ENCODE results near the gene PCSK2.
A peak's percentile ranks its signal among the peaks of the same experiment; 100 is the strongest.

Gene PCSK2

DNA sequence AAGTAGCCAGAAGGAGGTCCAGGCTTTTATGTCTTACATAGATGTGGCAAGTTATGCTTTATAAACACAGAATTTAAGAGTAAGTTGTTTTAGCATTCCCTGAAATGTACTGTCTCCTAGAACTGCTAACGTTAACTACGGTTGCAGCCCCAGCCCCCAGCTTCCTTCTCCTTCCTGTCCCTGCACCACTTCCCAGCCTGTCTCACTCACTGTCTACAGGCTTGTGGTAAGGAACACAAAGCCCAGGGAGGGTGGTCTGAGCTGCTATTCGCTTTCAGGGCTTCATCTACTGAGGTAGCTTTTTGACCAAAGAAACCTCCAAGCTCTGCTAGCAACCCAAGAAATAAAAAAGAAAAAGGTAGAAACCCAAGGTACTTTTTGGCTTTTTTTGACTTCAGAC is 35.9 kb downstream of the PCSK2 start:
- FAIRE-seq, result no peak

DNA sequence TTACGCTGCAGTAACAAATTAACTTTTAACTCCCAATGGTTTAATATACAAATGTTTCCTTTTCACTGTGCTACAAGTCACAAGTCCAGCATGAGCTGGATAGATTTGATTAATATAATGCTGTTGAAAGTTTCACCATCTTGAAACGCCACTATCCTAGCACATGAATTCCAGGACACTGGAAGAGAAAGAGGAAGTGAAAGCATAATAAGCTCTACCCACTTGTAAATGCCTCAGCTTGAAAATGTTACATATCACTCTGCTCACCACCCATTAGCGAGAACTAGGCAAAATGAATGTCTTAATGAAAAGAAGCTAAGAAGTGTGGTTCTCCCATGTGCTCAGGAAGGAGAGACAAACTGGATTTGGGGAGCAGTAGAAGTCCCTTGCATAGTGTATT is 46.9 kb downstream of the PCSK2 start:
- FAIRE-seq, result no peak

DNA sequence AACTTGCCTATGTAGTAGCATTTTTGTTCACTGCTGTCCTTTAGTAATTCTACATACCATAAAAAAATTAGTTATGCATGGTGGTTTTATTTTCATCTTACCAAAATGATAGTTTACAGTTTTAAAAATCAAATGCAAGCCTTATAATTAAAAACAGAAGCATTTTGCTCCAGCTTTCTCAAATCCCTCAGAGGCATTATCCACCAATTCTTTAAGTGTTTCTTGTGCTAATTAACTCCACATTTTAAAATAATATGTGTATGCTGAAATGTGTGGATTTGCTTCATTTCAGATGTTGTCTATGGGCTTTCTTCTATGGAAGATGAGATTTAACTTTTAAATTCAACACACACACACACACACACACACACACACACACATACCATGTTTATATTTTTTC is 49.3 kb downstream of the PCSK2 start:
- FAIRE-seq, result no peak

DNA sequence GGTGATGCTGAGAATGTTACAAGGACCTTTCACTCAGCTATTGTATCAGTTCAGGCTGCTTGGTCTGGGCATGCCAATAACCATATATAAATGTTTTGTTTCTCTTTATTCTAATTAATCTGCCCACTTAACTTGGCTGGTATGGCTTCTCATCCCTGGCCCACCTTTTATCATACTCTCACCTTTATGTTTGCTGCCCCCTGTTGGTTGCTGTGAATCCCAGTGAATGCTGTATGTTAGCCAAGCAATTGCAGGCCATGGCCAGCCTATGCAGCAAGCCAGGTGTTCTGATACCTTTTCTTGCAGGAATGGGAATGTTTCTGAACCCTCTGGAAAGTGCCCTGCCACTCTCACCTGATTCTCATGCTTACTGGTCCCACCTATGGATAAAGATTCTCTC is 54.6 kb downstream of the PCSK2 start:
- FAIRE-seq, result no peak

DNA sequence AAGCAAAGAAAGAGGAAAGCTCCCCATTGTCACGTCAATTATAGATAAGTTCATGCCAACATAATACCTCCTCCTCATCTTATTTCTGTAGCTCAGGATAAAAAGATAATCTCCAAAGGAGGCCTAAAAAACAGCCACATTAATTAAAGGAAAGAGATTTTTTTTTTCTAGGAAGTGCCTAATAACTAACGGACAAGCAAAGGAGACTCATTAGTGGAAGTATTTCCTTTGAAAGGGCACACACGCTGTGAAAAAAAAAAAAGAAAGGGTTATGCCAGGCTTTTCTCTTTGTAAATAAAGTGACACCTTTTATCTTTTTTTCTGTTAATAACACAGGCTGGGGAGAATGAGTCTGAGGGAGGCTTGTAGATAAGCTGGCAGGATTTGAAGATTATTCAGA is 55.7 kb downstream of the PCSK2 start:
- peak; percentile 90 for FAIRE-seq

DNA sequence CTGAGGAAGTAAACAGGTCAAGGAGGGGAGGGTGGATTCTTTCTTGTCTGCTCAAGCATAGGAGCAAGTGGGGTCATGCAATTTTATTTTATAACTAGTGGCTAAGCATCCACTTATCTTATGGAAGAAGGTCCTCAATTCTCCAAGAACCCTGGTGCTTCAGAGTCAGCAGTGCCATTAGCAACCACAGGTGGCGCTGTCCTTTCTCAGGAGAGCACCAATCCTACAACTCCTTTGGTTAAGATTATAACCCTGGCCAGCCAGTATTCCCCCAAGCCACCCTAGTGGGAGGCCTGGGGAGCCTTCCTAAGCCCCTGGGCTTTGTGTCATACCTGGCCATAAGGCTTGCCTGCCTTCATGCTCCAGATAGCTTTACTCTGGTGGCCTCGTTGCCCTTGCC is 60.7 kb downstream of the PCSK2 start:
- FAIRE-seq, result no peak

DNA sequence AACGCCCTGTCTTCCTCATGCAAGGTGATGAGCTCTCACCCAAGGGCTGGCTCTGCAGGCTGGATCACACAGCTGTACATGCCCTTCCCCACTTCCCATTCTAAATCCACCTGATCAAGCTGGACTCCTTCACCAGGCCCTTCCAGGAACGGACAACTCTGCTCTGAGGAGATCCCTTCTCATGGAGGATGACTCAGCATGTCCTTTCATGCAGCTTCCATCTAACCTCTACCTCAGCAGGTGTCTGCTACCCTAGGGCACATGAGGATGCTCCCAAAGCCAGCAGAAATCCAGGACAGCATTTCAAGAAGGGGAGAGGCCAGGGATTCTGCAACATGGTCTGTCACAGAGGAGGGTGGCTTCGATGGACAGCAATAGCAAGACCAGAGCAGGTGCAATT is 61.2 kb downstream of the PCSK2 start:
- no peak for FAIRE-seq

DNA sequence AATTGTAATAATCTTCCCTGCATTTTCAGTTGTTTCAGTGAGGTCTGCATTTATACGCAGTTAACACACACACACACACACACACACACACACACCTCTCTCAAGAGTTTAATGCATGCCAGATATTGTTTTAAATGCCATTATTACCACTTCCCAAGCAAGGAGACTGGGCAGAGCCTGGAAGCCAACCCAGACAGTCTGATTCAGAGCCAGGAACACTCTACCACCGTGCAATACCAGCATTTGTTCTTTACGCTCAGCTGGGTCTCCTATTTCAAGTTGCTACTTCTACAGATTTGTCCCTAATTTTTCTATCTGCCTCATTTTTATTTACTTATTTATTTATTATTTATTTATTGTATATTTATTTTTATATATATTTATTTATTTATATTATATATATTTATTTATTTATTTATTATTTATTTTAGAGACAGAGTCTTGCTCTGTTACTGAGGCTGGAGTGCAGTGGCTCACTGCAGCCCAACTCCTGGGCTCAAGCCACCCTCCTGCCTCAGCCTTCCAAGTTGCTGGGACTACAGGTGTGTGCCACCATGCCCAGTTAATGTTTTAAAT is 68.4 kb downstream of the PCSK2 start:
- FAIRE-seq, result no peak

DNA sequence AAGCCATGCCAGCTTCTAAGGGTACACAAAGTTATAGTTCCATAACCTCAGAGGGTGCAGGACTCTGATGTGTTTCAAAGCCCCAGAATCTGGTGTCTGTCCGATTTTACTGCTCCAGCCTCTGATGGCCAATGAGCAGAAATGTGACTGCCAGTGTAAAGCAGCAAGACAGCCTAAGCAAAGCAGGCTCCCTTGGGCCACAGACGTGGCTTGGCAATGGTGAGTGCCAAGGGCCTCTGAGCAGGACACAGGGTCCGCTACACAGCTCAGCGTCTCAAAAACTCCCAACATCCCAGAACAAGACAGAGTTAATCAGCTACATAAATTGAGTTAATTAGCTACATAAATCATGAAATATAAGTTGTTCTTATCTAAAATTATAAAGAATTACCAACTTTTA is 69.2 kb downstream of the PCSK2 start:
- no peak for FAIRE-seq

DNA sequence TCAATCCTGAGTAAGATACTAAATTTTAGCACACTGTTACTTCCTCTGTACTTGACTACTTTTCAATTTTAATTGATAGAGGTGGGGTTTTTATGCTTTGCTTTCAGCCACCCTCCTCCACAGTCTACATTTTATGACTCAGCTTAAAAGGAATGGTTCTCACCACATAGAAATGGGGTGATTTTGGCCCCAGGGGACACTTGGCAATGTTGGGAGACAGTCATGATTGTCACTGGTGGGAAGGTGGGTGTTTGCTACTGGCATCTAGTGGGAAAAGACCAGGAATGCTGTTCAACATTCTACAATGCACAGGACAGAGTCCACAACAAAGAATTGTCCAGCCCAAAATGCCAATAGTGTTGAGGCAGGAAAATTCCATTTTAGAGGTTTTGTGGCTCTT is 71.3 kb downstream of the PCSK2 start:
- no peak for FAIRE-seq

DNA sequence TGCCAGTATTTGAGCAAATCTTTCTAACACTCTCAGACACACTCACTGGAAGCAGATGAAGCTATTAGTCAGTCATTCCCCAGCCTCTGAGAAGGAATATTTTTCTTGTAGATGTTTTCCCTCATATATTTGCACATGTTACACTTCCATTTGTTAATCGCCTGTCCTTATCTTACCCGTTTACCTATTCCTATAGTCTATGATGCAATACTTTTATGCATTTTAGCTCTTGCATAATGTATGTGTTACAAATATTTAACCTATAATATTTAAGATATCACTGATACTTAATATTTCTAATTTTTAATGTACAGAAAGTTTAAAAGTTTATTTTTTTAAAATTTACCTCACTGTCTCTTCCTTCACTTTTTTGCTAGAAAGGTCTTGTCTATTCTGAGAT is 71.9 kb downstream of the PCSK2 start:
- FAIRE-seq, result peak; percentile 30

DNA sequence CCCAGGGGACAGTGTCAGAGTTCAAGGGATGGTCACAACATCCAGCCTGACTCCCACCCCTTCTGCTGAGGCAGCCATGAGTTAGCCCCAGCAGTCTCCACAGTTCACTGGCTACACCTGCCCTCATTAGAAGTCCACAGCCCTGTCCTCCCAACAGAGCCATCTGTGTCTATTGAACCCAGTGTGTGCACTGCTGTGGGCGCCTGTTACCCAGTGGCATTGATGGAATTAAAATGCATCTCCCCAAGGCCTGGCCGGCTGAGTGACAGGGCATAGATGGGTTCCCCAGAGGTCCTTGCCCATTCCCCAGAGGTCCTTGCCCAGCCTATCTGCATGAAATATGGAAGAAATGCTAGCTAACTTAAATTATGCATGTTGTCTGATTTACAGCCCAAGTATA is 73.3 kb downstream of the PCSK2 start:
- FAIRE-seq, result no peak

DNA sequence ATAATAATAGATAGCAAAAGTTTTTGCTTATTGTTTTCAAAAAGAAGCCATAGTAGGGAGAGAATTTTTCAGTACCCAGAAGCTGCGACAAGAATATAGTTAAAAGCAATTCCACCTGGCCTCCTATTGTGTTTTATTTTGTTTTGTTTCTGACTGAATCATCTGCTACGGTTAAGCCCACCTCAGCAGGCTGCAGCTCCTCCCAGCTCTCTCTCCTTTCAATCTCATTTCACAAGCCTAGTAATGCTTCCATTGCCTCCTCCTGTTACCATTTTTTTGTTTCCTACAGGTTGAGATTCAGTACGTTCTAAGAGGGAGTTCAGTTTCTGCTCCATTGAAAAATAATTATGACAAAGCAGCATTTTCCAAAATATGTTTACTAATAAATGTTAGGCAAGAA is 77.9 kb downstream of the PCSK2 start:
- no peak for FAIRE-seq

DNA sequence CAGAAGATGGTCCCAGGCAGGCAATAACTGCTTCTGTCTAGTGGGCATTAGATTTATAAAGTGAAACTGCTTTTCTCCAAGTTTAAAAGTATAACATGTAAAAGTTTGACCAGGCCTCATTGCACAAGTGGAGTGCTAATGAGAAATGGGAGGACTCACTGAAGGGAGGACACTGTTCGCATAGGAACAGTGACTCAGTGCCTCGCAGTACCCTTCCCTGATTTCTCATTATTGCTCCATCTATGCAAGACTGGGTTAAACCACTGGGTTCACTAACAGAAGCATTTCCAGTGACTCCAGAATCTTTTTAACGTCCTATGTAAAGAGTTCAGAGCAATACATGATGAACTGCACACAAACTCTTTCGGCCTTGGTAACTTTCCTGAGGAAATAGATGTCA is 79.6 kb downstream of the PCSK2 start:
- FAIRE-seq, result no peak

DNA sequence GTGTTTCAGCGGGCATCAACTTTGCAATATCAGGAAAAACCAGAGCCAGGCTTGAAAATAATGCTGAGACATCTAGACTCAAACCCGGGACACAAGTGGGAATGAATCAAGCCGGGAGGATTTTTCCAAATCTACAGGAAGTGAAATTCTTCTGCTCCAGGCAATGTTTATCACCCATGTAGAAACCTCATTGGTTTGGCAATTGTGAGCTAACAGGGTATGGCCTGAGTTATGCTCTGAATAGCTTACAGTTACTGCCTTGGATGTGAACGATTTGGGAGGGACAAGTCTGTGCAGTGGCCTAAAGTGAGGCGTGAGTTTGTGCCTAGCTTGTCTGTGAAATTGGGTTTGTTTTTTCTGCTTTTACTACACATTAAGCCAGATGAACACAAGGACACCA is 87.4 kb downstream of the PCSK2 start:
- FAIRE-seq, result no peak

DNA sequence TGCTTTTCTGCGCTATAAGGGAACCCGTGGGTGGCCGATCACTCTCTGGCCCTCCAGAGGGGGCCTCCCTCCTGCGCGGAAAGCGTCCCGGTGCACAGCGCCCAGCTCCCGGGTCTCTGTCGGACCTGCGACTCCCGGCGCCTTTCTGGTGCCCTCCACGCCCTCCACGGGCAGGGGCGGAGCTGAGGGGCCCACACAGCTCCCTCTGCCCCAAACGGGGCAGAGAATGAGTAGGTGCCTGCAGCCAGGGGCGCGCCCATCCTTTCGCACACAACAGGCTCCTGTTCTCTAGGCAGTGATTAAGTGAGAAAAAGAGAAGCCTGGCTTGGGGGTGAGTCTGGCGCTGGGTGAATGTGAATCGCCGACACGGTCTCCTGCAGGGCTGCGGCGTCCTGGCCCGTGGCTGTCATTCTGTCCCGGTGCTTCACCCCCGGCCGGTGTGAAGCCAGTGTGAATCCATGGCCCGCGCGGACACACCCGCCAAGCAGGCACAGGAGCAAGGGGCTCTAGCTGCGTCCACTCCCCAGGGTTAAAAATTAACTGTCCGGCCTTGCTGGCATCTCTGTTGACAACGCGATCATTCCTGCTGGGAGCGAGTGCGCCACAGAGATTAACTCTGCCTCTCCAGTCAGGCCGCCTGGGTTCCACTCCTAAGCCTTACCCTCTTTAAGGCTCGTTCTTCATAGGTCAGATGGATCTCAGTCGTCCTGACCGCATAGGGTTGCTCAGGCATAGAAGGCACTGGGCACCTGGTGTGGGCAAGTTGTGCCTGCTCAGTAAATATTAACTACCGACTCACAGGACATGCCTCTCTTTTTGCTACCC is 88.8 kb downstream of the PCSK2 start:
- no peak for FAIRE-seq

DNA sequence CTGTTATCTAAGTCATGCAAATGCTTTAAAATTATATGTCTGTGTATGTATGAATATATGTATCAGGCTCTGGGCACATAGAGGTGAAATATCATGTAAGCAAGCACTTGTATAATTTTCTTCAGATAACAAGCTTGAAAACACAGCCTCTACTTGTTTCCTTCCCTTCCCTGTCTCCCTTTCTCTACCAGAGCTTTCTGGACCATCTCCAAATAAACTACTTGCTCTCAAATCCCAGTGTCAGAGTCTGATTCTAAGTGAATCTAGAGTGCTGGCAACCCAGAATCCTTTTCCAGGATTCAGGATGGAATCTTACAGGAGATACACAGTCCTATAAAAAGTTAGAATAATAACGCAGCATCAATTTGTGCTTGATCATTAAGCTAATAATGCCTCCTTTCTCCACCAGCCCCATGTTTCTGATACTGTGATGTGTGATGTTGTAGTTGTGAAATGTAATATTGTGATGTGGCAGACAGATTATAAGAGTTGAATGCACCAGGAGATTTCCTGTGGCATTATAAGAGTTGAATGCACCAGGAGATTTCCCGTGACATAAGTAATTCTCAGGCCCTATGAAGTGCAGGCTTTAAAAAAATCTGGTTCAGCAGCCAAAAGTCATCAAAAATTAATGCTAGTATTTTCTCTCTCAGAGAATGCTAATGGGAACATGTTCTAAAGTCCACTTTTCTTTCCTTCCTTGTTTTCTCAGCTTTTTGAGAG is 89.6 kb downstream of the PCSK2 start:
- FAIRE-seq, result peak; percentile 84

DNA sequence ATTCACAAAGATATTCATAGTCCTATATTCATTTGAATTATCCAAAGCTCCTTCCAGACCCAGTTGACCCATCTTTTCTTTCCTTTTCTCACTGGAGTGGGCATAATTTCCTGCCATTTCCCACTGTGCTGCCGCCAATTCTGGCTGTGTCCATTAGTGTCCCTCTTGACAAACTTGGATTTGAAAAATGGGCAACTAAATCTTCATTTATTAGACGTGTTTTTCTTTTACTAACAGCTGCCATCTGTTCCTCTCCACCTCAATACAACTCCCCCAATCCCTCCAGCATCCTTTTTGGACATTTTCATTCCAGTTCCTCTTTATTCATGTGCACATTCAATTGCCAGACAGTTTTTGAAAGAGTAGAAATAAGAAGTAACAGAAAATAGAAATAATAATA is 90.5 kb downstream of the PCSK2 start:
- peak; percentile 85 for FAIRE-seq

DNA sequence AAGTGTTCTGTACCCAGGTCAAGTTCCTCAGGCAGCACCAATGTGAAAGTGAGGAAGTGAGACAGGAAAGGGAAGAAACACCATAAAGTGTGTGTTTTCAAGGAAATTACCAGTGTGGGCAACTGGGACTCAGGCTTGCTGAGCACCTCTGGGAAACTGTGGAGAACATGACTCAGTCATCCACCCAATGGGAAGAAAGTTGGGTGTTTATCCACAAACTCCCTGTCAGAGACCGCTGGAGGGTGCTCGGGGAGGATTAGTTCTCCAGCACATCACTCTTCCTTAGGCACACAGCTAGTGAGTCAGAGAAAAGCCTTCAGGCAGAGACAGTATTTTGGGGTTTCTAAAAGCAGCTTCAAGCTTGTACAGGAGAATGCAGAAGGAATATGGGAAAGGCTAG is 93.6 kb downstream of the PCSK2 start:
- no peak for FAIRE-seq

DNA sequence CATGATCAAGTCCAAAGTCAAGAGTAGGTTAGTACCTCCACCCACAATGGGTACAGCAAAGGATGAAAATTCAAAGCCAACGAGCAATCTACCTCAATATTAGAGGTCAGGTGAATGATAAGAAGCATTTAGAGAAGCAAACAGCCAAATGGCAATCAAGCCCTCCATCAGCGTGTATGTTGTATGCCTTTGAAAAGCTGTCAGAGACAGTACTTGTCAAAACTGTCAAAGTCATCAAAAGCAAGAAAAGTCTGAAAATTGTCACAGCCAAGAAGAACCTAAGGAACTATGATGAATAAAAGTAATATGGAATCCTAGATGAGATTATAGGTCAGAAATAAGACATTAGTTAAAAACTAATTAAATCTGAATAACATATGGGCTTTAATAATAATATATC is 99.3 kb downstream of the PCSK2 start:
- FAIRE-seq, result peak; percentile 21

DNA sequence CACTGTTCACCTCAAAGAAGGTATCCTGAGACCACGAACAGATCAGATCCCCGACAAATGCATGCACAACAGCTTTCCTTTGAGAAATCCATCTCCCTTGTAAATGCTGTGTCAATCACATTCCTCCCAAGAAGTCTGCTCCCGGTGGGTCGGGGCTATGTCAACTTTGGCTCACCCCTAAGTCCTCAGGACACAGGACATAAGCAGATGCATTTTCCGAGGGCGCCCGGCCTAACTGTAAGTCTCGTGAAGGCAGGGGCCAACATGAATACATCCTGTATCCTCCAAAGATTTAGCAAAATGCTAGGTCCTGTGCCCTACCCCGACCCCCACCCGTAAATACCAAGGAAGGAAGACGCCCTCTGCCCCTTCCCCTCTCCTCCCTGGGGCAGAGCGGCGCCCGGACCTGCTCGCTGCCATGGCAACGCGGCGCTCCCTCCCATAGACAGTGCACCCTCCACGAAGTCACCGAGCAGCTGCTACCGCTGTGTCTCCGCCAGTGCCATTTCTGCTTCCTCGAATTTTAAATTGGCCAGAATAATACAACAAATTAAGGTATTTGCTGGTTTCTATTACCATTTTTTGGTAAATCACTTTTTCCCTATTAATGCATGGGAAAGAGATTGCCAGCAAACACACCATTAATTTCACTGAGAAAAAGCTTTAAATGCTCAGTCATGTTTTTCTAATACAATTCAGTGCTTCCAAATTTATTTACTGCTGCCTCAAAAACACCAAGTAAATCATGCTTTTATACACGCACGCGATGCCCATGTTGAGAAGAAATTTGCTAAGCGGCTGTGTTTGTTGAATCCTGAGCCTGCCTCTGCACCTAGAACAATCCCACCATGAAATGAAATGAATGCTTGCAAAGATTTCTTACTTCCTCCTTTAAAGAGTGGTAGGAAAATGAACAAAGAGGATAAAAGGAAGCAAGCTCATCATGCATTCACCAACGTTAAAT is 100.6 kb downstream of the PCSK2 start:
- FAIRE-seq, result peak; percentile 72

DNA sequence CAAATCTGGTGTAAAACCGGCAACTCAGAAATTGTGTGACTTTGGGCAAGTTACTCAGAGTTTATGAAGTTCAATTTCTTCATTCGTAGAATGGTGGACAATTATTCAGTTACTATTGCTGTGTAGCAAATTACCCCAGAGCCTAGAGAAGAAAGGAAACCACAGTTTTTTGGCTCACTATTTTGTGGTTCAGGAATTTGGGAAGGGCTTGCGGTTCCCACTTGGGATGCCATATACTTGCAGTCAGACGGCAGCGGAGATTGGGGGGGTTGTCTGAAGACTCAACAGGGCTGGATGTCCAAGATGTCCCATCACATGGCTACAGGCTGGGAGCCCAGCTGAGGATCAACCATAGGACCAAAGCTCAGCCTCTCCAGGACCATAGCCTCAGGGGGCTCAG is 108.1 kb downstream of the PCSK2 start:
- FAIRE-seq, result no peak

DNA sequence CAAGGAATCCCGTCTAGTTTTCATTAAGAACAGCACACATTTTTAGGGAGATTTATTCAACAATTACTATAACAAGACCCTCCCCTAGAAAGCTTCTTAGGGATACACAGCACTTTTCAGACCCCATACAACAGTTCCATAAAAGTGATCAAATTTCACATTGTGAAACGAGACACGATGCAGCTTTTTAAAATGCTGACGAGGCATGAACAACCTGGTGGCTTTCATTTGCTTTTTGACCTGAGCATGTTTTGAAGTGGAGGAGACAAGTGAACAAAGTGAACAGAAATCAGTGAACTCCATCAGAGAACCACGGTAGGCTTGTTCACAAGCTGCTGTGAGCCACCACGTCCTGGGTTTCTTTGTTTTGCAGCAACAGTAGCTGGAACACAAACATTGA is 112.2 kb downstream of the PCSK2 start:
- FAIRE-seq, result peak; percentile 55

Measured in islet of Langerhans (tissue), 1 donor.